ENCODE data around the gene GRIFIN.

DNA sequence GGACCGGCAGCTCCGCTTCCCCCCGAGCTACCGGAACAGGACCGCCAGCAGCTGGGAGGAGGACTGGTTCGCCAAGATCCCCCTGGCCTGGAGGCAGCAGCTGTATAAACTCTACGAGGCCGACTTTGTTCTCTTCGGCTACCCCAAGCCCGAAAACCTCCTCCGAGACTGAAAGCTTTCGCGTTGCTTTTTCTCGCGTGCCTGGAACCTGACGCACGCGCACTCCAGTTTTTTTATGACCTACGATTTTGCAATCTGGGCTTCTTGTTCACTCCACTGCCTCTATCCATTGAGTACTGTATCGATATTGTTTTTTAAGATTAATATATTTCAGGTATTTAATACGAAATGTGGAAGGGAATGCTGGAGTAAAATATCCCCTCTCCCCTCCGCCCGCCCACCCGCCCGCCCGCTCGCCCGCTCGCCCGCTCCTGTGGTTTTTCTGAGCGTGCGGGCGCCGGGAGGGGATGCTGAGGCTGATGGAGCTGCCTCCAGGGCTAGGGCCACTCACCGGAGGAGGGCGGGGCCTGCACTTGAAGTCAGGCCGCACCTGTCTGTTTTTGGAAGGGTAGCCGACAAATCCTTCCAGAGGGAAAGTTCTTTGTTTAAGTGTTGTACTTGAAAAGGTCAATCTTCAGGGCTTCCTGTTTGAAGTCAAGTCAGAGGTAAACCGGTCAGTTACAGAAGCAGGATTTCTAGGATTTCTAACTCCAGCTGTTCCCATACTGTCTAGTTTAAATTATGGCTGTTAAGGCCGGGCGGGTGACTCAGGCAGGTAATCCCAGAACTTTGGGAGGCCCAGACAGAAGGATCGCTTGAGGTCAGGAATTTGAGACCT, 42.3 kb downstream of the GRIFIN start:
- TF ChIP-seq JUN (IDR thresholded peaks at IDR 0.05) = no peak
- TF ChIP-seq, protein P1, sequence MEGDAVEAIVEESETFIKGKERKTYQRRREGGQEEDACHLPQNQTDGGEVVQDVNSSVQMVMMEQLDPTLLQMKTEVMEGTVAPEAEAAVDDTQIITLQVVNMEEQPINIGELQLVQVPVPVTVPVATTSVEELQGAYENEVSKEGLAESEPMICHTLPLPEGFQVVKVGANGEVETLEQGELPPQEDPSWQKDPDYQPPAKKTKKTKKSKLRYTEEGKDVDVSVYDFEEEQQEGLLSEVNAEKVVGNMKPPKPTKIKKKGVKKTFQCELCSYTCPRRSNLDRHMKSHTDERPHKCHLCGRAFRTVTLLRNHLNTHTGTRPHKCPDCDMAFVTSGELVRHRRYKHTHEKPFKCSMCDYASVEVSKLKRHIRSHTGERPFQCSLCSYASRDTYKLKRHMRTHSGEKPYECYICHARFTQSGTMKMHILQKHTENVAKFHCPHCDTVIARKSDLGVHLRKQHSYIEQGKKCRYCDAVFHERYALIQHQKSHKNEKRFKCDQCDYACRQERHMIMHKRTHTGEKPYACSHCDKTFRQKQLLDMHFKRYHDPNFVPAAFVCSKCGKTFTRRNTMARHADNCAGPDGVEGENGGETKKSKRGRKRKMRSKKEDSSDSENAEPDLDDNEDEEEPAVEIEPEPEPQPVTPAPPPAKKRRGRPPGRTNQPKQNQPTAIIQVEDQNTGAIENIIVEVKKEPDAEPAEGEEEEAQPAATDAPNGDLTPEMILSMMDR (IDR thresholded peaks at IDR 0.05) = no peak
- no peak for TF ChIP-seq GATA3 (IDR thresholded peaks at IDR 0.05; ENCODE audit: borderline replicate concordance)
- TF ChIP-seq RFX5 (IDR thresholded peaks at IDR 0.05) = no peak
- TF ChIP-seq POLR2A (IDR thresholded peaks at IDR 0.05; ENCODE audit: low read length) = no peak
- TF ChIP-seq, protein P2, sequence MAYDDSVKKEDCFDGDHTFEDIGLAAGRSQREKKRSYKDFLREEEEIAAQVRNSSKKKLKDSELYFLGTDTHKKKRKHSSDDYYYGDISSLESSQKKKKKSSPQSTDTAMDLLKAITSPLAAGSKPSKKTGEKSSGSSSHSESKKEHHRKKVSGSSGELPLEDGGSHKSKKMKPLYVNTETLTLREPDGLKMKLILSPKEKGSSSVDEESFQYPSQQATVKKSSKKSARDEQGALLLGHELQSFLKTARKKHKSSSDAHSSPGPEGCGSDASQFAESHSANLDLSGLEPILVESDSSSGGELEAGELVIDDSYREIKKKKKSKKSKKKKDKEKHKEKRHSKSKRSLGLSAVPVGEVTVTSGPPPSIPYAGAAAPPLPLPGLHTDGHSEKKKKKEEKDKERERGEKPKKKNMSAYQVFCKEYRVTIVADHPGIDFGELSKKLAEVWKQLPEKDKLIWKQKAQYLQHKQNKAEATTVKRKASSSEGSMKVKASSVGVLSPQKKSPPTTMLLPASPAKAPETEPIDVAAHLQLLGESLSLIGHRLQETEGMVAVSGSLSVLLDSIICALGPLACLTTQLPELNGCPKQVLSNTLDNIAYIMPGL (CRISPR knock-in tag; IDR thresholded peaks at IDR 0.05; ENCODE audit: borderline replicate concordance) = no peak
- TF ChIP-seq PHF8 (IDR thresholded peaks at IDR 0.05; ENCODE audit: borderline replicate concordance, low read depth) = no peak
- TF ChIP-seq FOXS1 (CRISPR knock-in tag; IDR thresholded peaks at IDR 0.05) = no peak
- TF ChIP-seq, protein P3, sequence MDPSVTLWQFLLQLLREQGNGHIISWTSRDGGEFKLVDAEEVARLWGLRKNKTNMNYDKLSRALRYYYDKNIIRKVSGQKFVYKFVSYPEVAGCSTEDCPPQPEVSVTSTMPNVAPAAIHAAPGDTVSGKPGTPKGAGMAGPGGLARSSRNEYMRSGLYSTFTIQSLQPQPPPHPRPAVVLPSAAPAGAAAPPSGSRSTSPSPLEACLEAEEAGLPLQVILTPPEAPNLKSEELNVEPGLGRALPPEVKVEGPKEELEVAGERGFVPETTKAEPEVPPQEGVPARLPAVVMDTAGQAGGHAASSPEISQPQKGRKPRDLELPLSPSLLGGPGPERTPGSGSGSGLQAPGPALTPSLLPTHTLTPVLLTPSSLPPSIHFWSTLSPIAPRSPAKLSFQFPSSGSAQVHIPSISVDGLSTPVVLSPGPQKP (IDR thresholded peaks at IDR 0.05; ENCODE audit: low read depth, low read length) = no peak
- TF ChIP-seq, protein P4, sequence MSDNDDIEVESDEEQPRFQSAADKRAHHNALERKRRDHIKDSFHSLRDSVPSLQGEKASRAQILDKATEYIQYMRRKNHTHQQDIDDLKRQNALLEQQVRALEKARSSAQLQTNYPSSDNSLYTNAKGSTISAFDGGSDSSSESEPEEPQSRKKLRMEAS (IDR thresholded peaks at IDR 0.05) = no peak

Measured in A549 (cell line).